GM23248 (cell line): ENCODE data around the gene CLSTN3. TPM values are rescaled to one million over a fixed set of nuclear protein-coding genes. Genes with fewer than 3 reads are reported as not detected.

Experiments
- DNase-seq: peaks from one replicate; pipeline ENCODE4 v3.0.0-alpha.2; 2015
- H2AFZ ChIP-seq: fragments of 200-600 bp; sonication (generic); 2 replicates; pipeline ENCODE4 v1.6.1; 2016; ENCODE audit warnings: antibody characterized with exemption
- H3F3A ChIP-seq: fragments of 200-600 bp; sonication (generic); 2 replicates; pipeline ENCODE4 v1.6.1; 2016; ENCODE audit warnings: mild to moderate bottlenecking, antibody characterized with exemption, mixed run types; ENCODE audit not compliant: insufficient read depth
- H3K27ac ChIP-seq: fragments of 200-600 bp; sonication (generic); 2 replicates; pipeline ENCODE4 v1.5.1; 2016; ENCODE audit warnings: mild to moderate bottlenecking
- H3K27me3 ChIP-seq: fragments of 200-600 bp; sonication (generic); replicated peaks from 2 replicates; pipeline ENCODE4 v1.6.1; 2016; ENCODE audit warnings: mild to moderate bottlenecking; ENCODE audit not compliant: insufficient read depth
- H3K36me3 ChIP-seq: fragments of 200-600 bp; sonication (generic); 2 replicates; pipeline ENCODE4 v1.6.1; 2016; ENCODE audit warnings: low read depth, mild to moderate bottlenecking
- H3K4me1 ChIP-seq: fragments of 200-600 bp; sonication (generic); 2 replicates; pipeline ENCODE4 v1.6.1; 2016; ENCODE audit warnings: mild to moderate bottlenecking; ENCODE audit not compliant: insufficient read depth
- H3K4me2 ChIP-seq: fragments of 200-600 bp; sonication (generic); one replicate; pipeline ENCODE4 v1.6.1; 2016; ENCODE audit warnings: mild to moderate bottlenecking; ENCODE audit not compliant: unreplicated experiment
- H3K4me3 ChIP-seq: fragments of 200-600 bp; sonication (generic); 2 replicates; pipeline ENCODE4 v1.5.1; 2016; ENCODE audit warnings: mild to moderate bottlenecking
- H3K79me2 ChIP-seq: fragments of 200-600 bp; sonication (generic); 2 replicates; pipeline ENCODE4 v1.6.1; 2016; ENCODE audit warnings: mild to moderate bottlenecking; ENCODE audit not compliant: insufficient read depth
- H3K9ac ChIP-seq: fragments of 200-600 bp; sonication (generic); 2 replicates; pipeline ENCODE4 v1.6.1; 2016; ENCODE audit warnings: mild to moderate bottlenecking
- H3K9me2 ChIP-seq: fragments of 200-600 bp; sonication (generic); 2 replicates; pipeline ENCODE4 v1.6.1; 2016; ENCODE audit warnings: mixed run types, mild to moderate bottlenecking, moderate library complexity; ENCODE audit not compliant: insufficient read depth
- H3K9me3 ChIP-seq: fragments of 200-600 bp; sonication (generic); one replicate; pipeline ENCODE4 v1.6.1; 2017; ENCODE audit warnings: low read depth
- H4K20me1 ChIP-seq: fragments of 200-600 bp; sonication (generic); 2 replicates; pipeline ENCODE4 v1.6.0; 2016; ENCODE audit not compliant: insufficient read depth
- EZH2 ChIP-seq: fragments of 200-600 bp; sonication (generic); IDR thresholded peaks from 2 replicates; pipeline ENCODE4 v1.6.1; 2018; ENCODE audit warnings: antibody characterized with exemption, mild to moderate bottlenecking; ENCODE audit not compliant: insufficient read depth, poor library complexity, severe bottlenecking
- EZH2phosphoT487 ChIP-seq: fragments of 200-600 bp; sonication (generic); IDR thresholded peaks from 2 replicates; pipeline ENCODE4 v1.6.1; 2018; ENCODE audit warnings: antibody characterized with exemption, moderate library complexity, mild to moderate bottlenecking, low read depth; ENCODE audit not compliant: insufficient read depth
- WGBS, 2 experiments: methylation state at CpG; one replicate each; pipeline ENCODE4 v1.1.6; 2015 to 2017; ENCODE audit warnings: low lambda C conversion rate in 2 of 2, low coverage in 1 of 2; ENCODE audit errors: missing lambda C conversion rate in 2 of 2; 5-methylcytosine and 5-hydroxymethylcytosine counted together
- in situ Hi-C: fragments of 300-500 bp; cut with MboI; formaldehyde crosslinking; loops from 2 replicates; pipeline ENCODE4 v1.15.0; 2020
- polyA plus RNA-seq: library from polyadenylated mRNA; unstranded; fragments of >200 nt; fragmentation: Nextera tagmentation; extraction: Ambion mirVana; gene quantifications from 2 replicates; pipeline ENCODE4 v1.2.1, GENCODE V29; 2016
- total RNA-seq: library from RNA; depleted of rRNA; stranded (reverse); fragments of >200 nt; shearing (Covaris generic); gene quantifications from 2 replicates; pipeline ENCODE4 v1.2.3, GENCODE V29; 2014

Gene CLSTN3
- total and polyA plus RNA-seq, 2 experiments from 2014 or later, result 1.8 to 4.5 TPM

DNA sequence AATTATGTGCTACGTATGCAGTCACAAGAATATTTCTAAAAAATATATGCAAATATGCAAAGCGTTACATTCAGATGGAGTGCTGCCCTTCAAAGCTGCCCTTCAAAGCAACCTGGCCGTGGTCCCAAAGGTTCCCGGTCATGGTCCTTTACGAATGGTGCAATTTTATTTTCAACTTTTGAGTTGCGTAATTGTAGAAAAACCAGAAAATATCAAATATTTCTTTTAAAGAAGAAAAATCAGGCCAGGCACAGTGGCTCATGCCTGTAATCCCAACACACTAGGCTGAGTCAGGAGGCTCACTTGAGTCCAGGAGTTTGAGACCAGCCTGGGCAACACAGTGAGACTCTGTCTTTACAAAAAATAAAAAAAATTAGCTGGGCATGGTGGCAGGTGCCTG lies 21.4 kb downstream of the CLSTN3 start:
- H3K27me3 ChIP-seq, result no peaks in the 10 kb centered on the region
- TF ChIP-seq EZH2, result no peak
- no peak for TF ChIP-seq EZH2phosphoT487
- in situ Hi-C loops, result no loop called here
- H3K9me3 ChIP-seq, result no peaks in the 10 kb centered on the region
- H4K20me1 ChIP-seq, result no peaks in the 10 kb centered on the region
- H3K9ac ChIP-seq, result no peak overlapping the region
- H3K9me2 ChIP-seq, result no peaks in the 10 kb centered on the region
- DNase-seq, result no peak
- H3K4me3 ChIP-seq, result no peak overlapping the region
- no peaks in the 10 kb centered on the region for H3F3A ChIP-seq
- H3K4me1 ChIP-seq, result no peaks in the 10 kb centered on the region
- H3K4me2 ChIP-seq, result no peak overlapping the region
- H2AFZ ChIP-seq, result no peak overlapping the region
- no peak overlapping the region for H3K27ac ChIP-seq
- WGBS, 2 experiments, result 93% methylated on average over 6 of the region's 6 CpGs
- no peaks in the 10 kb centered on the region for H3K79me2 ChIP-seq
- peaks cover 16% of the 10 kb centered on the region; the same call in 1 of the 2 replicates for H3K36me3 ChIP-seq

GRCh38 chr12:7152818-7153217 lies 22.6 kb downstream of the CLSTN3 start:
- in situ Hi-C loops, result no loop called here
- Histone ChIP-seq H3F3A (no peaks in the 10 kb centered on the region), H3K9me3 (no peaks in the 10 kb centered on the region), H4K20me1 (no peaks in the 10 kb centered on the region), H3K36me3 (peaks cover 16% of the 10 kb centered on the region; the same call in 1 of the 2 replicates), H3K4me3 (no peak overlapping the region), H3K4me2 (no peak overlapping the region), H3K4me1 (no peaks in the 10 kb centered on the region), H3K27ac (no peak overlapping the region), H3K9me2 (no peaks in the 10 kb centered on the region), H3K9ac (no peak overlapping the region), H3K79me2 (no peaks in the 10 kb centered on the region), H3K27me3 (no peaks in the 10 kb centered on the region), H2AFZ (no peak overlapping the region)
- WGBS, 2 experiments, result 93 to 94% methylated on average over 4 of the region's 4 CpGs
- no peak for DNase-seq
- TF ChIP-seq EZH2phosphoT487 (no peak), EZH2 (no peak)

DNA sequence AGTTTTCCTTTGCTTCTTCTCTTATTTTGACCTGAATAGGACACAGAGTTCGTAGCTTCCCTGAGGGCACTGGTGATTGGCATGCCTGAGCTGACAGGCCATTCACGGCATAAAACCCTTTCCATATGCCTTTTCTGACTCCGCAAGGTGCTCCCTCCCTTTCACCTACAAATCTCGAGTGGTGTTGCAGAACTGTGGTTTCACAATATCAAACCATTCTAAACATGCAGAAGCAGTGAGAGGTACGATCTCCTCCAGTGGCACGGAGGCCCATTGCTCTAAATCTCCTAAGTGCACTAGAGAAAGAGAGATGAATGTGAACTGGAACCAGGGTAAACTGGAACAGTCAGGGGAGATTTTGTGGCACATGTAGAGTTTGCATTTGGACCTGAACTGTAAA lies 23.9 kb downstream of the CLSTN3 start:
- no peaks in the 10 kb centered on the region for H3K79me2 ChIP-seq
- no peaks in the 10 kb centered on the region for H3F3A ChIP-seq
- no peak overlapping the region for H2AFZ ChIP-seq
- in situ Hi-C loops, result no loop called here
- TF ChIP-seq EZH2phosphoT487 (no peak), EZH2 (no peak)
- DNase-seq, result no peak
- no peak overlapping the region for H3K27ac ChIP-seq
- 86 to 90% methylated on average over 6 of the region's 6 CpGs for WGBS, 2 experiments
- H3K36me3 ChIP-seq, result peaks cover 9% of the 10 kb centered on the region; the same call in 1 of the 2 replicates
- H3K4me3 ChIP-seq, result no peak overlapping the region
- H3K27me3 ChIP-seq, result no peaks in the 10 kb centered on the region
- no peak overlapping the region for H3K9ac ChIP-seq
- H3K9me2 ChIP-seq, result no peaks in the 10 kb centered on the region
- H3K9me3 ChIP-seq, result no peaks in the 10 kb centered on the region
- no peak overlapping the region for H3K4me2 ChIP-seq
- no peaks in the 10 kb centered on the region for H4K20me1 ChIP-seq
- H3K4me1 ChIP-seq, result no peaks in the 10 kb centered on the region

- no peaks in the 10 kb centered on the region for H4K20me1 ChIP-seq
- H3K9me3 ChIP-seq, result no peaks in the 10 kb centered on the region
- no peak overlapping the region for H3K9ac ChIP-seq
- no peak overlapping the region for H2AFZ ChIP-seq
- no peak overlapping the region for H3K27ac ChIP-seq
- no peaks in the 10 kb centered on the region for H3K79me2 ChIP-seq
- H3K36me3 ChIP-seq, result peaks cover 7% of the 10 kb centered on the region; the same call in 1 of the 2 replicates
- TF ChIP-seq EZH2, result no peak
- no peak for TF ChIP-seq EZH2phosphoT487
- no peaks in the 10 kb centered on the region for H3K9me2 ChIP-seq
- in situ Hi-C loops, result no loop called here
- WGBS, 2 experiments, result 86 to 88% methylated on average over 12 of the region's 12 CpGs
- no peak for DNase-seq
- H3K4me3 ChIP-seq, result no peak overlapping the region
- H3K4me2 ChIP-seq, result no peak overlapping the region
- no peaks in the 10 kb centered on the region for H3K4me1 ChIP-seq
- no peaks in the 10 kb centered on the region for H3K27me3 ChIP-seq
- no peaks in the 10 kb centered on the region for H3F3A ChIP-seq
These were observed 24.8 kb downstream of the CLSTN3 start for GRCh38 chr12:7154901-7155470.
